Large intestine (tissue), 3 donors: ENCODE data around the gene CCDC186. TPM values are rescaled to one million over a fixed set of nuclear protein-coding genes. Genes with fewer than 3 reads are reported as not detected.
"Not testable (repeated sequence)": the region's sequence is repeated elsewhere in the genome, so short reads cannot be mapped to it uniquely, and the experiment has no call there.

Experiments used
- DNase-seq, 2 donors: peaks; one replicate each; pipeline versions ENCODE4 v3.0.0 to v3.0.0-alpha.2; 2013
- H3K27ac ChIP-seq: one replicate; pipeline ENCODE4 v1.5.1; 2013; ENCODE audit warnings: low read length
- H3K27me3 ChIP-seq: 2 replicates; pipeline ENCODE4 v1.6.1; 2013; ENCODE audit warnings: low read length; ENCODE audit not compliant: control insufficient read depth, insufficient read depth
- H3K36me3 ChIP-seq: 2 replicates; pipeline ENCODE4 v1.6.1; 2013; ENCODE audit warnings: low read length; ENCODE audit not compliant: control insufficient read depth, insufficient read depth
- H3K4me1 ChIP-seq: one replicate; pipeline ENCODE4 v1.6.1; 2013; ENCODE audit warnings: low read length; ENCODE audit not compliant: control insufficient read depth, insufficient read depth
- H3K4me3 ChIP-seq: one replicate; pipeline ENCODE4 v1.5.1; 2013; ENCODE audit warnings: low read length
- H3K9me3 ChIP-seq: one replicate; pipeline ENCODE4 v1.6.1; 2013; ENCODE audit warnings: mild to moderate bottlenecking, low read depth, low read length, moderate library complexity; ENCODE audit not compliant: control insufficient read depth
- WGBS: methylation state at CpG from one replicate; pipeline ENCODE4 v1.1.5; 2013; ENCODE audit warnings: low lambda C conversion rate; ENCODE audit not compliant: insufficient coverage; 5-methylcytosine and 5-hydroxymethylcytosine counted together
- polyA plus RNA-seq: library from polyadenylated mRNA; unstranded; fragments of 120-200 nt; gene quantifications from one replicate; pipeline ENCODE4 v1.2.1, GENCODE V29; 2013

The CCDC186 gene
- polyA plus RNA-seq, 1 donor, result 34.0 TPM

GRCh38 chr10:114166043-114166442 lies 8.0 kb downstream of the CCDC186 start:
- 57% methylated on average over 2 of the region's 3 CpGs for WGBS
- peak in 1 of 2 donors; percentile 35 for DNase-seq
- H3K9me3 ChIP-seq, result peaks cover 11% of the 10 kb centered on the region
- no peak overlapping the region for H3K27ac ChIP-seq
- peaks cover 10% of the 10 kb centered on the region for H3K36me3 ChIP-seq
- H3K4me1 ChIP-seq, result no peaks in the 10 kb centered on the region
- H3K27me3 ChIP-seq, result no peaks in the 10 kb centered on the region
- H3K4me3 ChIP-seq, result no peak overlapping the region

GRCh38 chr10:114163062-114163461 lies 10.9 kb downstream of the CCDC186 start:
- H3K4me1 ChIP-seq, result no peaks in the 10 kb centered on the region
- no peaks in the 10 kb centered on the region for H3K27me3 ChIP-seq
- peaks cover 14% of the 10 kb centered on the region for H3K36me3 ChIP-seq
- no peak overlapping the region for H3K4me3 ChIP-seq
- no peak overlapping the region for H3K27ac ChIP-seq
- DNase-seq, result no peak
- 90% methylated on average over 1 of the region's 2 CpGs for WGBS
- H3K9me3 ChIP-seq, result no peaks in the 10 kb centered on the region

GRCh38 chr10:114157912-114158311 lies 16.1 kb downstream of the CCDC186 start:
- H3K27ac ChIP-seq, result no peak overlapping the region
- no CpG with 5 or more reads among the region's 2 CpGs for WGBS

GRCh38 chr10:114151892-114152291 lies 22.1 kb downstream of the CCDC186 start:
- Histone ChIP-seq H3K4me3 (no peak overlapping the region), H3K9me3 (no peaks in the 10 kb centered on the region), H3K4me1 (no peaks in the 10 kb centered on the region), H3K27ac (no peak overlapping the region), H3K36me3 (peaks cover 51% of the 10 kb centered on the region), H3K27me3 (no peaks in the 10 kb centered on the region)
- no peak for DNase-seq
- WGBS, result no CpG with 5 or more reads among the region's 1 CpG

More at GRCh38 chr10:114157912-114158311, 16.1 kb downstream of the CCDC186 start:
- no peak overlapping the region for H3K4me3 ChIP-seq
- no peaks in the 10 kb centered on the region for H3K4me1 ChIP-seq
- DNase-seq, result no peak
- no peaks in the 10 kb centered on the region for H3K9me3 ChIP-seq
- H3K36me3 ChIP-seq, result peaks cover 34% of the 10 kb centered on the region
- no peaks in the 10 kb centered on the region for H3K27me3 ChIP-seq

- H3K36me3 ChIP-seq, result peaks cover 48% of the 10 kb centered on the region
- no peaks in the 10 kb centered on the region for H3K4me1 ChIP-seq
- no peaks in the 10 kb centered on the region for H3K27me3 ChIP-seq
- WGBS, result no CpG with 5 or more reads among the region's 2 CpGs
- no peaks in the 10 kb centered on the region for H3K9me3 ChIP-seq
- no peak overlapping the region for H3K4me3 ChIP-seq
- H3K27ac ChIP-seq, result no peak overlapping the region
- DNase-seq, result no peak
Measured at GRCh38 chr10:114151486-114151885, 22.5 kb downstream of the CCDC186 start.

GRCh38 chr10:114149476-114149875 lies 24.5 kb downstream of the CCDC186 start:
- H3K9me3 ChIP-seq, H3K27ac ChIP-seq, H3K4me1 ChIP-seq, DNase-seq, H3K4me3 ChIP-seq, H3K27me3 ChIP-seq: not testable (repeated sequence)
- 94% methylated on average over 2 of the region's 3 CpGs for WGBS
- peaks cover 46% of the 10 kb centered on the region for H3K36me3 ChIP-seq

GRCh38 chr10:114143160-114143559 lies 30.8 kb downstream of the CCDC186 start:
- DNase-seq, result no peak
- Histone ChIP-seq H3K9me3 (no peaks in the 10 kb centered on the region), H3K27ac (no peak overlapping the region), H3K36me3 (peaks cover 26% of the 10 kb centered on the region), H3K27me3 (no peaks in the 10 kb centered on the region), H3K4me3 (no peak overlapping the region), H3K4me1 (no peaks in the 10 kb centered on the region)
- no CpG with 5 or more reads among the region's 1 CpG for WGBS

- no peaks in the 10 kb centered on the region for H3K27me3 ChIP-seq
- H3K27ac ChIP-seq, result no peak overlapping the region
- H3K9me3 ChIP-seq, result no peaks in the 10 kb centered on the region
- WGBS, result no CpG with 5 or more reads among the region's 3 CpGs
- no peak overlapping the region for H3K4me3 ChIP-seq
- peak; percentile 6 to 57 for DNase-seq
- peaks cover 21% of the 10 kb centered on the region for H3K36me3 ChIP-seq
- no peaks in the 10 kb centered on the region for H3K4me1 ChIP-seq
Measured at GRCh38 chr10:114142018-114142417, 32.0 kb downstream of the CCDC186 start.

- not testable (repeated sequence) for H3K4me3 ChIP-seq, H3K9me3 ChIP-seq, H3K27me3 ChIP-seq, H3K4me1 ChIP-seq, H3K27ac ChIP-seq, DNase-seq
- no CpG with 5 or more reads among the region's 2 CpGs for WGBS
- H3K36me3 ChIP-seq, result peaks cover 25% of the 10 kb centered on the region
Measured at GRCh38 chr10:114140827-114141226, 33.2 kb downstream of the CCDC186 start.

GRCh38 chr10:114140036-114140435 lies 34.0 kb downstream of the CCDC186 start:
- 33% methylated on average over 1 of the region's 1 CpG for WGBS
- Histone ChIP-seq H3K27ac (no peak overlapping the region), H3K27me3 (no peaks in the 10 kb centered on the region), H3K36me3 (peaks cover 21% of the 10 kb centered on the region), H3K4me1 (no peaks in the 10 kb centered on the region), H3K9me3 (no peaks in the 10 kb centered on the region), H3K4me3 (no peak overlapping the region)
- DNase-seq, result no peak

GRCh38 chr10:114138581-114138980 lies 35.4 kb downstream of the CCDC186 start:
- Histone ChIP-seq H3K4me3 (no peak overlapping the region), H3K27ac (no peak overlapping the region), H3K4me1 (no peaks in the 10 kb centered on the region), H3K27me3 (no peaks in the 10 kb centered on the region), H3K36me3 (peaks cover 27% of the 10 kb centered on the region), H3K9me3 (no peaks in the 10 kb centered on the region)
- WGBS, result 100% methylated on average over 2 of the region's 3 CpGs
- DNase-seq, result no peak
